IMR-90 (cell line): ENCODE data around the gene KIAA1328. TPM values are rescaled to one million over a fixed set of nuclear protein-coding genes. Genes with fewer than 3 reads are reported as not detected.

Experiments
- ATAC-seq: fragments of 200-7000 bp; cut with Tn5 transposase; 2 replicates; pipeline ENCODE4 v1.9.1; 2020; ENCODE audit warnings: low read depth, mild to moderate bottlenecking, moderate library complexity
- BruUV-seq: library from RNA; stranded (reverse); fragments of 400-500 nt; replicated peaks from 2 replicates; lab custom pipeline; 2021; lab: Mats Ljungman, UMichigan
- CTCF ChIA-PET: fragments of 300-600 bp; formaldehyde crosslinking; extraction: SDS; loops from one replicate; lab custom pipeline; 2021; ENCODE audit warnings: antibody characterized with exemption; lab: Yijun Ruan, JAX
- POLR2A ChIA-PET: fragments of 300-600 bp; sonication (Branson Sonifier 250); formaldehyde crosslinking; loops from one replicate; lab custom pipeline; 2022; ENCODE audit warnings: antibody characterized with exemption; ENCODE audit not compliant: unreplicated experiment; lab: Charles Lee
- DNase-seq: peaks from one replicate; pipeline ENCODE4 v3.0.0; 2013
- H2AFZ ChIP-seq: replicated peaks from 2 replicates; pipeline ENCODE3; 2013; ENCODE audit warnings: low read length, mild to moderate bottlenecking; ENCODE audit not compliant: poor library complexity
- H2AK5ac ChIP-seq: 2 replicates; pipeline ENCODE4 v1.6.1; 2013; ENCODE audit warnings: low read depth, low read length, inconsistent platforms
- H2AK9ac ChIP-seq: replicated peaks from 2 replicates; pipeline ENCODE3; 2013; ENCODE audit warnings: mild to moderate bottlenecking, low read depth, low read length, moderate library complexity; ENCODE audit not compliant: poor library complexity
- H2BK120ac ChIP-seq: 2 replicates; pipeline ENCODE4 v1.6.1; 2013; ENCODE audit warnings: low read depth, low read length, inconsistent platforms
- H2BK15ac ChIP-seq: 3 replicates; pipeline ENCODE4 v1.6.1; 2013; ENCODE audit warnings: low read depth, low read length, inconsistent platforms
- H2BK20ac ChIP-seq: 2 replicates; pipeline ENCODE4 v1.6.1; 2013; ENCODE audit warnings: low read depth, mild to moderate bottlenecking, inconsistent platforms, low read length, moderate library complexity
- H2BK5ac ChIP-seq: 2 replicates; pipeline ENCODE4 v1.6.1; 2013; ENCODE audit warnings: mild to moderate bottlenecking, low read depth, low read length, inconsistent platforms; ENCODE audit not compliant: poor library complexity, severe bottlenecking
- H3K14ac ChIP-seq: replicated peaks from 2 replicates; pipeline ENCODE4 v1.6.1; 2013; ENCODE audit warnings: low read depth, low read length, inconsistent platforms
- H3K18ac ChIP-seq: 2 replicates; pipeline ENCODE4 v1.6.1; 2013; ENCODE audit warnings: low read depth, low read length, control low read depth
- H3K23ac ChIP-seq: 2 replicates; pipeline ENCODE4 v1.6.1; 2013; ENCODE audit warnings: low read depth, low read length, inconsistent platforms
- H3K27ac ChIP-seq: 2 replicates; pipeline ENCODE4 v1.5.1; 2013; ENCODE audit warnings: mild to moderate bottlenecking, control low read depth, low read length; ENCODE audit not compliant: insufficient read depth
- H3K27me3 ChIP-seq: 2 replicates; pipeline ENCODE4 v1.6.1; 2013; ENCODE audit warnings: low read length; ENCODE audit not compliant: control insufficient read depth, insufficient read depth
- H3K36me3 ChIP-seq: 2 replicates; pipeline ENCODE4 v1.6.1; 2013; ENCODE audit warnings: low read length, mixed read lengths; ENCODE audit not compliant: control insufficient read depth, insufficient read depth
- H3K4ac ChIP-seq: 2 replicates; pipeline ENCODE4 v1.6.1; 2013; ENCODE audit warnings: low read depth, low read length, inconsistent platforms
- H3K4me1 ChIP-seq: 2 replicates; pipeline ENCODE4 v1.6.1; 2013; ENCODE audit warnings: low read length, mixed read lengths; ENCODE audit not compliant: control insufficient read depth, insufficient read depth
- H3K4me2 ChIP-seq: 2 replicates; pipeline ENCODE4 v1.6.1; 2013; ENCODE audit warnings: low read depth, mild to moderate bottlenecking, control low read depth, low read length, moderate library complexity
- H3K4me3 ChIP-seq: 2 replicates; pipeline ENCODE4 v1.5.1; 2013; ENCODE audit warnings: low read depth, mild to moderate bottlenecking, control low read depth, low read length, moderate library complexity; ENCODE audit not compliant: insufficient read depth
- H3K56ac ChIP-seq: 2 replicates; pipeline ENCODE4 v1.6.1; 2013; ENCODE audit warnings: low read length, inconsistent platforms; ENCODE audit not compliant: insufficient read depth; ENCODE audit errors: extremely low read depth
- H3K79me1 ChIP-seq, 2 experiments: 2 replicates each; pipeline ENCODE4 v1.6.1; 2013; ENCODE audit warnings: low read length in 2 of 2, inconsistent platforms in 1 of 2, low read depth in 1 of 2
- H3K9ac ChIP-seq: 2 replicates; pipeline ENCODE4 v1.6.1; 2013; ENCODE audit warnings: low read depth, low read length, control low read depth
- H3K9me1 ChIP-seq: 2 replicates; pipeline ENCODE4 v1.6.1; 2013; ENCODE audit warnings: low read length, inconsistent platforms; ENCODE audit not compliant: insufficient read depth
- H3K9me3 ChIP-seq: 2 replicates; pipeline ENCODE4 v1.6.1; 2013; ENCODE audit warnings: low read length; ENCODE audit not compliant: control insufficient read depth, insufficient read depth
- H4K20me1 ChIP-seq: 2 replicates; pipeline ENCODE4 v1.6.1; 2013; ENCODE audit warnings: low read length, inconsistent platforms; ENCODE audit not compliant: insufficient read depth
- H4K5ac ChIP-seq: 2 replicates; pipeline ENCODE4 v1.6.1; 2013; ENCODE audit warnings: mild to moderate bottlenecking, low read depth, low read length, control low read depth
- H4K8ac ChIP-seq, 2 experiments: 2 replicates each; pipeline ENCODE4 v1.6.1; 2013; ENCODE audit warnings: low read depth in 2 of 2, low read length in 2 of 2, control low read depth in 1 of 2, inconsistent platforms in 1 of 2
- H4K91ac ChIP-seq: 2 replicates; pipeline ENCODE4 v1.6.1; 2013; ENCODE audit warnings: low read depth, low read length, inconsistent platforms; ENCODE audit not compliant: insufficient read depth
- BHLHE40 ChIP-seq: fragments of 150-350 bp; IDR thresholded peaks from 2 replicates; pipeline ENCODE4 v1.6.1; 2016; ENCODE audit warnings: mild to moderate bottlenecking, low read depth, low read length
- CEBPB ChIP-seq: IDR thresholded peaks from 2 replicates; pipeline ENCODE4 v1.6.1; 2012; ENCODE audit warnings: low read depth, low read length, improper control_type of control experiment
- MXI1 ChIP-seq: IDR thresholded peaks from 2 replicates; pipeline ENCODE4 v1.6.1; 2012; ENCODE audit warnings: low read depth, mild to moderate bottlenecking, low read length, moderate library complexity, borderline replicate concordance
- NFE2L2 ChIP-seq: fragments of 150-350 bp; IDR thresholded peaks from 2 replicates; pipeline ENCODE4 v1.6.1; 2016; ENCODE audit warnings: low read depth, mild to moderate bottlenecking, low read length
- RAD21 ChIP-seq: IDR thresholded peaks from 2 replicates; pipeline ENCODE4 v1.6.1; 2012; ENCODE audit warnings: low read length, improper control_type of control experiment
- RCOR1 ChIP-seq: IDR thresholded peaks from 2 replicates; pipeline ENCODE4 v1.6.1; 2012; ENCODE audit warnings: mild to moderate bottlenecking, low read length, improper control_type of control experiment; ENCODE audit not compliant: insufficient replicate concordance
- RFX5 ChIP-seq: IDR thresholded peaks from 2 replicates; pipeline ENCODE4 v1.8.0; 2012; ENCODE audit warnings: low read depth, mild to moderate bottlenecking, low read length, moderate library complexity
- SMC3 ChIP-seq: fragments of 150-350 bp; IDR thresholded peaks from 2 replicates; pipeline ENCODE4 v1.6.1; 2016; ENCODE audit warnings: low read depth, mild to moderate bottlenecking, antibody characterized with exemption, low read length, moderate library complexity
- WGBS, 2 experiments: methylation state at CpG; one replicate each; pipeline versions ENCODE4 v1.1.5 to v1.1.7; 2013; ENCODE audit warnings: missing lambda C conversion rate in 2 of 2; ENCODE audit not compliant: insufficient read length in 1 of 2; ENCODE audit errors: extremely low coverage in 2 of 2; 5-methylcytosine and 5-hydroxymethylcytosine counted together
- dilution Hi-C: fragments of 300-500 bp; cut with HindIII; formaldehyde crosslinking; loops from one replicate; pipeline ENCODE4 v1.14.3; 2018; ENCODE audit warnings: low sequenced_read_pairs; ENCODE audit not compliant: unreplicated experiment
- in situ Hi-C: fragments of 300-500 bp; cut with MboI; formaldehyde crosslinking; loops from 3 replicates; pipeline ENCODE4 v1.14.3; 2019; ENCODE audit warnings: low sequenced_read_pairs, inconsistent platforms, mixed read lengths
- intact Hi-C: fragments of 100-400 bp; cut with micrococcal nuclease; formaldehyde crosslinking; loops from 2 replicates; pipeline ENCODE4 v1.10.0; 2022
- polyA plus RNA-seq, 3 experiments: library from polyadenylated mRNA; depleted of rRNA; stranded (reverse); fragments of >200 nt; gene quantifications; 2 replicates each; pipeline ENCODE4 v1.2.3, GENCODE V29; 2012; ENCODE audit warnings: low replicate concordance in 1 of 3
- total RNA-seq: library from RNA; depleted of rRNA; stranded (reverse); fragments of >200 nt; gene quantifications from 2 replicates; pipeline ENCODE4 v1.2.3, GENCODE V29; 2012

The KIAA1328 gene
- total and polyA plus RNA-seq, 2 of the 4 experiments (the other 2 are of a cell fraction) = 2.4 to 7.0 TPM

DNA sequence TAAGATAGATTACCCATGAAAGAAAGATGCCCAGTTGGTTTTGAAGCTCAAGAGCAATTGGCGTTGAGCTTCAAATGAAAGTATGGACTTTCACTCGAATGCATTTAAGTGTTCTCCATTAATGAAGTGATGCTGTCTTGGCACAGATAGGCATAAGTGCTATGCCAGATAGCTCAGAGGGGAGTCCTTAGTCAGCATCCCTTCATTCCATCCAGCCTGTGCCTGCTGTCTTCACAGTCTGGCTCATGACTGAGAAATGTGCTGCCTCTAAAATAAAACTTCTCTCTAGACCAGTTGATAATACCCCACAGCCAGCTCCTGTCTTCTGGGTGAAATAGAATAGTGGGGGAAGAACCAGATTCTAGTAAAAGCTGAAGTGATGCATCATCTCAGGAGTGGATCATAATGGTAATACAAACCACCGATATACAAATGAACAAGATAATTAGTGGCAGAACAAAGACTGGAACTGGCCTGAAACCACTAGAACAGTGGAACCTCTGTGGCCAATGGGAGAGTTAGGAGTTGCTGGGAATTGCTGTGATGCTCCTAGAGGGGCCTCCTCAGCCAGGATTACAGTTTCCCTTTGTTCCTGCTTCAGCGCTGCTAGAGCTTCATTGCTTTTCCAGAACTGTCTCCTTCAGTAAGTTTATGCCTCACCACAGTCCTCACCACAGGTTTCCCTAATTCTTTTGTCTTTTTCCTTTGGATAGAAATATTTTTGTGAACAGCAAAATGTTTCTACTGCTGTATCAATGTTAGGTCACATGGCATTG lies 359.3 kb downstream of the KIAA1328 start:
- no peaks in the 10 kb centered on the region for H3K9me1 ChIP-seq
- H3K27me3 ChIP-seq = no peaks in the 10 kb centered on the region
- H3K79me1 ChIP-seq = no peaks in the 10 kb centered on the region
- TF ChIP-seq BHLHE40 (no peak), CEBPB (no peak), RCOR1 (no peak), RAD21 (no peak), RFX5 (no peak), MXI1 (no peak), NFE2L2 (no peak), SMC3 (no peak)
- H3K23ac ChIP-seq = no peak overlapping the region
- no peak overlapping the region for H2AK9ac ChIP-seq
- 100% methylated on average over 2 of the region's 4 CpGs; no CpG with 5 or more reads in 1 of the 2 experiments for WGBS, 2 experiments
- ChIA-PET POLR2A (no interaction called here), CTCF (no interaction called here)
- H2BK5ac ChIP-seq = no peak overlapping the region
- no peak overlapping the region for H3K4me2 ChIP-seq
- no peaks in the 10 kb centered on the region for H3K9me3 ChIP-seq
- intact Hi-C loops = no loop called here
- DNase-seq (peak; percentile 4), ATAC-seq (no peak; the same call in 1 of the 2 replicates)
- H3K27ac ChIP-seq = no peak overlapping the region
- H3K14ac ChIP-seq = no peak overlapping the region
- no peak overlapping the region for H3K18ac ChIP-seq
- no peaks in the 10 kb centered on the region for H3K36me3 ChIP-seq
- H4K8ac ChIP-seq = no peak overlapping the region
- H3K56ac ChIP-seq = no peak overlapping the region
- H3K9ac ChIP-seq = no peak overlapping the region
- H3K4me1 ChIP-seq = no peaks in the 10 kb centered on the region
- H4K5ac ChIP-seq = no peak overlapping the region
- dilution Hi-C loops = no loop called here
- H4K91ac ChIP-seq = no peak overlapping the region
- H2BK120ac ChIP-seq = no peak overlapping the region
- H3K4ac ChIP-seq = no peak overlapping the region
- no peak overlapping the region for H2AK5ac ChIP-seq
- H4K20me1 ChIP-seq = no peaks in the 10 kb centered on the region
- no peak overlapping the region for H2BK20ac ChIP-seq
- no TSS peak for BruUV-seq
- H2AFZ ChIP-seq = no peak overlapping the region
- in situ Hi-C loops = no loop called here
- H2BK15ac ChIP-seq = no peak overlapping the region
- no peak overlapping the region for H3K4me3 ChIP-seq
